ENCODE data around the gene SEMA3F. TPM values are rescaled to one million over a fixed set of nuclear protein-coding genes. Genes with fewer than 3 reads are reported as not detected.
A peak's percentile ranks its signal among the peaks of the same experiment; 100 is the strongest.

The SEMA3F gene
- total RNA-seq, 1 donor from 2014 or later: 33.5 TPM

- no peak for DNase-seq (ENCODE audit: low read depth)
Observed at GRCh38 chr3:50132421-50133282, 22.5 kb upstream of the SEMA3F start.

GRCh38 chr3:50133283-50133615 is 21.9 kb upstream of the SEMA3F start:
- no peak for DNase-seq (ENCODE audit: low read depth)

- DNase-seq (ENCODE audit: low read depth): no peak
Observed at GRCh38 chr3:50134367-50134766, 20.8 kb upstream of the SEMA3F start.

- DNase-seq (ENCODE audit: low read depth): no peak
Observed at GRCh38 chr3:50135964-50136363, 19.2 kb upstream of the SEMA3F start.

- peak; percentile 73 for DNase-seq (ENCODE audit: low read depth)
Observed at GRCh38 chr3:50136714-50137405, 18.3 kb upstream of the SEMA3F start.

- no peak for DNase-seq (ENCODE audit: low read depth)
Observed at GRCh38 chr3:50137531-50137930, 17.6 kb upstream of the SEMA3F start.

GRCh38 chr3:50138266-50139200 is 16.6 kb upstream of the SEMA3F start:
- peak; percentile 52 for DNase-seq (ENCODE audit: low read depth)

- no peak for DNase-seq (ENCODE audit: low read depth)
Observed at GRCh38 chr3:50139308-50139707, 15.8 kb upstream of the SEMA3F start.

GRCh38 chr3:50139718-50140423 is 15.3 kb upstream of the SEMA3F start:
- no peak for DNase-seq (ENCODE audit: low read depth)

GRCh38 chr3:50140990-50141389 is 14.1 kb upstream of the SEMA3F start:
- no peak for DNase-seq (ENCODE audit: low read depth)

GRCh38 chr3:50146316-50146901 is 8.7 kb upstream of the SEMA3F start:
- no peak for DNase-seq (ENCODE audit: low read depth)

- no peak for DNase-seq (ENCODE audit: low read depth)
Observed at GRCh38 chr3:50147016-50147415, 8.1 kb upstream of the SEMA3F start.

GRCh38 chr3:50147447-50147846 is 7.7 kb upstream of the SEMA3F start:
- DNase-seq (ENCODE audit: low read depth): no peak

GRCh38 chr3:50147861-50148260 is 7.3 kb upstream of the SEMA3F start:
- no peak for DNase-seq (ENCODE audit: low read depth)

- no peak for DNase-seq (ENCODE audit: low read depth)
Observed at GRCh38 chr3:50150404-50150750, 4.7 kb upstream of the SEMA3F start.

- no peak for DNase-seq (ENCODE audit: low read depth)
Observed at GRCh38 chr3:50150863-50151686, 4.0 kb upstream of the SEMA3F start.

GRCh38 chr3:50151728-50152127 is 3.4 kb upstream of the SEMA3F start:
- no peak for DNase-seq (ENCODE audit: low read depth)

- DNase-seq (ENCODE audit: low read depth): no peak
Observed at GRCh38 chr3:50153782-50154475, 1.2 kb upstream of the SEMA3F start.

- no peak for DNase-seq (ENCODE audit: low read depth)
Observed at GRCh38 chr3:50154476-50154839, 666 bp upstream of the SEMA3F start.

GRCh38 chr3:50155491-50155878 is 361 bp downstream of the SEMA3F start:
- DNase-seq (ENCODE audit: low read depth): no peak
